ENCODE data around the gene UQCRQ. TPM values are rescaled to one million over a fixed set of nuclear protein-coding genes. Genes with fewer than 3 reads are reported as not detected.

Gene UQCRQ
- total and polyA plus RNA-seq, 9 of the 15 experiments (the other 6 are each of a cell fraction or from before 2014, with no cell fraction given) = 235 to 2,421 (median 883) TPM

DNA sequence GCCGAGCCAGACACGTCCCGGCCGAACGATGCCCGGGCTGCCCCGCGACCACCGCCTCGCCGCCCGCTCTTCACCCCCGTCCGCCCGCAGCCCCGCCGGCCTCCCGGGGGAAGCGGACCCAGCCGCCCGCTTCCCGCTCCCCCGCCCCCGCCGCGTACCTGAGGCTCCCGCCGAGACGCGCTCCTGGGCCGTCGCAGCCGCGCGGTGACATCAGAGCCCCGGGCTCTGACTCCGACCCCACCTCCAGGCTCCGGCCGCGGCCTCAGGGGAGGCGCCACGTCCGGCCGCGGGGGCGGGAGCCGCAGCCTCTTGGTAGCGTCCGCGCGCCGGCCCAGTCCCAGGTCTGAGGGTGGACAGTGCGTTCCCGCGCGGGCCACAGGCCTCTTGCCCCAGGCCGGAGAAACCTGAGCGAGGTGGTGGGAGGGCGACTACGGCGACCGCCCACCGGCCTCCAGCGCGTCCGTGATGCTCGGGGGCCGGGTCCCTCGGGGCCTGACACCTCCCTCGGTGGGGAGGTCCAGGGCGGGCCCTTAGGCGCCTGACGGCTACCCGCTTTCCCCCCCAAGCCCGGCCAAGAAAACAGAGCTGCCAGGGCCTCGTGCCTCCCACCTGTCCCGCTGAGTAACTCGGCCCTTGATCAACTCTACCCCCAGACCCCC lies 35.9 kb upstream of the UQCRQ start, which contains the start of gene SHROOM1 (continued):
- no peak for TF ChIP-seq GTF2A2 (tag; IDR thresholded peaks at IDR 0.05)
- no peak for TF ChIP-seq RUNX1 (IDR thresholded peaks at IDR 0.05; ENCODE audit: low read depth)
- no peak; the same call in 1 of the 2 replicates for TF ChIP-seq SIN3B (IDR thresholded peaks at IDR 0.05; ENCODE audit: low read depth)
- TF ChIP-seq, protein P1, sequence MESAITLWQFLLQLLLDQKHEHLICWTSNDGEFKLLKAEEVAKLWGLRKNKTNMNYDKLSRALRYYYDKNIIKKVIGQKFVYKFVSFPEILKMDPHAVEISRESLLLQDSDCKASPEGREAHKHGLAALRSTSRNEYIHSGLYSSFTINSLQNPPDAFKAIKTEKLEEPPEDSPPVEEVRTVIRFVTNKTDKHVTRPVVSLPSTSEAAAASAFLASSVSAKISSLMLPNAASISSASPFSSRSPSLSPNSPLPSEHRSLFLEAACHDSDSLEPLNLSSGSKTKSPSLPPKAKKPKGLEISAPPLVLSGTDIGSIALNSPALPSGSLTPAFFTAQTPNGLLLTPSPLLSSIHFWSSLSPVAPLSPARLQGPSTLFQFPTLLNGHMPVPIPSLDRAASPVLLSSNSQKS (CRISPR knock-in tag; IDR thresholded peaks at IDR 0.05) = no peak
- TF ChIP-seq, protein P2, sequence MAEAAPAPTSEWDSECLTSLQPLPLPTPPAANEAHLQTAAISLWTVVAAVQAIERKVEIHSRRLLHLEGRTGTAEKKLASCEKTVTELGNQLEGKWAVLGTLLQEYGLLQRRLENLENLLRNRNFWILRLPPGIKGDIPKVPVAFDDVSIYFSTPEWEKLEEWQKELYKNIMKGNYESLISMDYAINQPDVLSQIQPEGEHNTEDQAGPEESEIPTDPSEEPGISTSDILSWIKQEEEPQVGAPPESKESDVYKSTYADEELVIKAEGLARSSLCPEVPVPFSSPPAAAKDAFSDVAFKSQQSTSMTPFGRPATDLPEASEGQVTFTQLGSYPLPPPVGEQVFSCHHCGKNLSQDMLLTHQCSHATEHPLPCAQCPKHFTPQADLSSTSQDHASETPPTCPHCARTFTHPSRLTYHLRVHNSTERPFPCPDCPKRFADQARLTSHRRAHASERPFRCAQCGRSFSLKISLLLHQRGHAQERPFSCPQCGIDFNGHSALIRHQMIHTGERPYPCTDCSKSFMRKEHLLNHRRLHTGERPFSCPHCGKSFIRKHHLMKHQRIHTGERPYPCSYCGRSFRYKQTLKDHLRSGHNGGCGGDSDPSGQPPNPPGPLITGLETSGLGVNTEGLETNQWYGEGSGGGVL (CRISPR knock-in tag; IDR thresholded peaks at IDR 0.05) = no peak
- TF ChIP-seq MTA3 (IDR thresholded peaks at IDR 0.05; ENCODE audit: borderline replicate concordance) = peak; percentile 30; the same call in 1 of the 2 replicates
- TF ChIP-seq ZSCAN29 (IDR thresholded peaks at IDR 0.05) = no peak
- TF ChIP-seq, protein P3, sequence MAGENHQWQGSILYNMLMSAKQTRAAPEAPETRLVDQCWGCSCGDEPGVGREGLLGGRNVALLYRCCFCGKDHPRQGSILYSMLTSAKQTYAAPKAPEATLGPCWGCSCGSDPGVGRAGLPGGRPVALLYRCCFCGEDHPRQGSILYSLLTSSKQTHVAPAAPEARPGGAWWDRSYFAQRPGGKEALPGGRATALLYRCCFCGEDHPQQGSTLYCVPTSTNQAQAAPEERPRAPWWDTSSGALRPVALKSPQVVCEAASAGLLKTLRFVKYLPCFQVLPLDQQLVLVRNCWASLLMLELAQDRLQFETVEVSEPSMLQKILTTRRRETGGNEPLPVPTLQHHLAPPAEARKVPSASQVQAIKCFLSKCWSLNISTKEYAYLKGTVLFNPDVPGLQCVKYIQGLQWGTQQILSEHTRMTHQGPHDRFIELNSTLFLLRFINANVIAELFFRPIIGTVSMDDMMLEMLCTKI (IDR thresholded peaks at IDR 0.05; ENCODE audit: partially characterized antibody) = no peak
- TF ChIP-seq, protein P4, sequence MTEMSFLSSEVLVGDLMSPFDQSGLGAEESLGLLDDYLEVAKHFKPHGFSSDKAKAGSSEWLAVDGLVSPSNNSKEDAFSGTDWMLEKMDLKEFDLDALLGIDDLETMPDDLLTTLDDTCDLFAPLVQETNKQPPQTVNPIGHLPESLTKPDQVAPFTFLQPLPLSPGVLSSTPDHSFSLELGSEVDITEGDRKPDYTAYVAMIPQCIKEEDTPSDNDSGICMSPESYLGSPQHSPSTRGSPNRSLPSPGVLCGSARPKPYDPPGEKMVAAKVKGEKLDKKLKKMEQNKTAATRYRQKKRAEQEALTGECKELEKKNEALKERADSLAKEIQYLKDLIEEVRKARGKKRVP (CRISPR knock-in tag; IDR thresholded peaks at IDR 0.05) = 0 out of 2 replicates have a peak, but pooled peaks have one; percentile 43
- no peak for TF ChIP-seq TFAM (CRISPR knock-in tag; conservative IDR thresholded peaks at IDR 0.05)
- TF ChIP-seq GABPB1 (CRISPR knock-in tag; IDR thresholded peaks at IDR 0.05) = peak; percentile 64; the same call in 1 of the 2 replicates
- TF ChIP-seq WHSC1 (IDR thresholded peaks at IDR 0.05; ENCODE audit: low read length) = no peak
- TF ChIP-seq, protein P5, sequence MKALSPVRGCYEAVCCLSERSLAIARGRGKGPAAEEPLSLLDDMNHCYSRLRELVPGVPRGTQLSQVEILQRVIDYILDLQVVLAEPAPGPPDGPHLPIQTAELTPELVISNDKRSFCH (CRISPR knock-in tag; IDR thresholded peaks at IDR 0.05) = no peak
- TF ChIP-seq, protein P5 (tag; IDR thresholded peaks at IDR 0.05) = 0 out of 2 replicates have a peak, but pooled peaks have one; percentile 15
- peak; percentile 82 for TF ChIP-seq POLR2H (tag; IDR thresholded peaks at IDR 0.05; ENCODE audit: low read depth)
- TF ChIP-seq, protein P6, sequence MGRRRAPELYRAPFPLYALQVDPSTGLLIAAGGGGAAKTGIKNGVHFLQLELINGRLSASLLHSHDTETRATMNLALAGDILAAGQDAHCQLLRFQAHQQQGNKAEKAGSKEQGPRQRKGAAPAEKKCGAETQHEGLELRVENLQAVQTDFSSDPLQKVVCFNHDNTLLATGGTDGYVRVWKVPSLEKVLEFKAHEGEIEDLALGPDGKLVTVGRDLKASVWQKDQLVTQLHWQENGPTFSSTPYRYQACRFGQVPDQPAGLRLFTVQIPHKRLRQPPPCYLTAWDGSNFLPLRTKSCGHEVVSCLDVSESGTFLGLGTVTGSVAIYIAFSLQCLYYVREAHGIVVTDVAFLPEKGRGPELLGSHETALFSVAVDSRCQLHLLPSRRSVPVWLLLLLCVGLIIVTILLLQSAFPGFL (CRISPR knock-in tag; IDR thresholded peaks at IDR 0.05) = no peak
- no peak for TF ChIP-seq ZZZ3 (IDR thresholded peaks at IDR 0.05)
- no peak for TF ChIP-seq MYBL2 (IDR thresholded peaks at IDR 0.05; ENCODE audit: low read depth)
- TF ChIP-seq MYBL2 (CRISPR knock-in tag; IDR thresholded peaks at IDR 0.05; ENCODE audit: borderline replicate concordance) = no peak
- TF ChIP-seq ZNF436 (CRISPR knock-in tag; IDR thresholded peaks at IDR 0.05) = no peak
- no peak for TF ChIP-seq NCOA6 (IDR thresholded peaks at IDR 0.05)
- no peak for TF ChIP-seq KDM4B (IDR thresholded peaks at IDR 0.05; ENCODE audit: borderline replicate concordance in 2 of 2, low read depth in 1 of 2)
